Lower lobe of right lung (tissue), 2 donors: ENCODE results near the gene USP15. TPM values are rescaled to one million over a fixed set of nuclear protein-coding genes. Genes with fewer than 3 reads are reported as not detected.

Experiments
- ATAC-seq, 2 donors: fragments of 200-7000 bp; cut with Tn5 transposase; one replicate each; pipeline ENCODE4 v1.9.1; 2020 to 2022; ENCODE audit warnings: mild to moderate bottlenecking in 2 of 2, moderate library complexity in 2 of 2
- DNase-seq: peaks from one replicate; pipeline ENCODE4 v3.0.0-alpha.2; 2020
- H3K27ac ChIP-seq: fragments of 200-600 bp; one replicate; pipeline ENCODE4 v1.8.0; 2022
- H3K27me3 ChIP-seq: fragments of 200-600 bp; one replicate; pipeline ENCODE4 v1.8.0; 2022; ENCODE audit warnings: low read depth
- H3K36me3 ChIP-seq: fragments of 200-600 bp; one replicate; pipeline ENCODE4 v1.8.0; 2022; ENCODE audit warnings: mild to moderate bottlenecking
- H3K4me1 ChIP-seq: fragments of 200-600 bp; one replicate; pipeline ENCODE4 v1.8.0; 2022
- H3K4me3 ChIP-seq: fragments of 200-600 bp; one replicate; pipeline ENCODE4 v1.8.0; 2022; ENCODE audit warnings: mild to moderate bottlenecking
- H3K9me3 ChIP-seq: fragments of 200-600 bp; one replicate; pipeline ENCODE4 v1.8.0; 2022
- CTCF ChIP-seq: fragments of 200-600 bp; IDR thresholded peaks from one replicate; pipeline ENCODE4 v1.8.0; 2022; ENCODE audit warnings: antibody characterized with exemption, mild to moderate bottlenecking
- intact Hi-C: fragments of 100-400 bp; cut with DNase I; formaldehyde crosslinking; loops from one replicate; pipeline ENCODE4 v1.11.0; 2022
- total RNA-seq: library from RNA; stranded (reverse); fragmentation: NEBNext Ultra II Directional; extraction: Animal tissue kit (Norgen Biotek cat#: 25700); gene quantifications from one replicate; pipeline ENCODE4 v1.2.1, GENCODE V29; 2021
- donor health status: DM: no; HTN: yes; CAD: no; lungs with severe emphysema.

Gene USP15
- total RNA-seq, 1 donor from 2014 or later: 91.9 TPM

DNA sequence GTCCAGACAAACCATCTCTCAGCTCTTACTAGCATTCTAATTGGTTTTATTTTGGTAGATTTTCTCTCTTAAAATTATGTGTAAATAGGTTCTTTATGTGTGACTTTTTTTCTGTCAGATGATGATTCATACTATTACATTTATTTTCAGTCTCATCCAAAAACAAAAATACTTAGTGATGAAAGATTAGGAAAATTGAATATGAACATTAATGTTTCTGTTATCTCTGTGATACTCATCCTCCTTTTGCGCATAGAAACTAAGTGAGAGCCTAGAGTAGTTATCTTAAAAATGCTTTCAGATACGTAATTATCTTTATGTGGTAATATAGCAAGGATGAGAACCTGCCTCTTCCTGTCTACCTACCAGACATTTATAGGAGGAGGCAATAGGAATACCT, 122.3 kb downstream of the USP15 start:
- intact Hi-C loops: no loop called here
- Histone ChIP-seq H3K27me3 (no peaks in the 10 kb centered on the region), H3K27ac (no peak overlapping the region), H3K4me1 (no peaks in the 10 kb centered on the region), H3K9me3 (no peaks in the 10 kb centered on the region), H3K4me3 (no peak overlapping the region), H3K36me3 (peaks cover 53% of the 10 kb centered on the region)
- no peak for DNase-seq
- no peak for TF ChIP-seq CTCF
- ATAC-seq: no peak

- Histone ChIP-seq H3K27me3 (no peaks in the 10 kb centered on the region), H3K9me3 (no peaks in the 10 kb centered on the region), H3K4me1 (no peaks in the 10 kb centered on the region), H3K27ac (no peak overlapping the region), H3K36me3 (peaks cover 88% of the 10 kb centered on the region), H3K4me3 (no peak overlapping the region)
- intact Hi-C loops: no loop called here
- no peak for DNase-seq
- no peak for ATAC-seq
- TF ChIP-seq CTCF: no peak
These were observed 136.5 kb downstream of the USP15 start for GRCh38 chr12:62396750-62397149.

- peaks cover 86% of the 10 kb centered on the region for H3K36me3 ChIP-seq
- no peaks in the 10 kb centered on the region for H3K9me3 ChIP-seq
- no peak for ATAC-seq
- no peak for TF ChIP-seq CTCF
- no peak overlapping the region for H3K27ac ChIP-seq
- intact Hi-C loops: no loop called here
- no peaks in the 10 kb centered on the region for H3K4me1 ChIP-seq
- H3K27me3 ChIP-seq: no peaks in the 10 kb centered on the region
- DNase-seq: no peak
- H3K4me3 ChIP-seq: no peak overlapping the region
These were observed 139.9 kb downstream of the USP15 start for GRCh38 chr12:62400135-62400534.

DNA sequence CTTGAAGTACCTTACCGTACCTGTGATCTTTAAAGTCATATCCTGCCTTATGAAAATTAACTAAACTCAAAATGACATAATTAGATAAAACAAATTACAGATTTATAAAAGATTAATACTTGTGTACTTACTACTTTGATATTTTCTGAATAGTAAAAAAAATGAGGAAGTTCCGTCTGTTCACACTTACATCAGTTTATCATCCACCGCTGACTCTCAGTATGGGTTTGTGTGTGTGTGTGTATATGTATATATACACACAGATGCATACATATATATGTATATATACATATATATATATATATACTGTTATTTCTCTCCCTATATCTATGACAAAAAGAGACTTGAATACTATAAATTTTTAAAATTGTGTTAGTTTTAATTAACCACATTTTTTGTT, 141.4 kb downstream of the USP15 start:
- DNase-seq: no peak
- H3K27me3 ChIP-seq: no peaks in the 10 kb centered on the region
- H3K4me1 ChIP-seq: no peaks in the 10 kb centered on the region
- no peaks in the 10 kb centered on the region for H3K9me3 ChIP-seq
- no peak for ATAC-seq
- intact Hi-C loops: no loop called here
- no peak overlapping the region for H3K4me3 ChIP-seq
- H3K27ac ChIP-seq: no peak overlapping the region
- TF ChIP-seq CTCF: no peak
- H3K36me3 ChIP-seq: peaks cover 79% of the 10 kb centered on the region

DNA sequence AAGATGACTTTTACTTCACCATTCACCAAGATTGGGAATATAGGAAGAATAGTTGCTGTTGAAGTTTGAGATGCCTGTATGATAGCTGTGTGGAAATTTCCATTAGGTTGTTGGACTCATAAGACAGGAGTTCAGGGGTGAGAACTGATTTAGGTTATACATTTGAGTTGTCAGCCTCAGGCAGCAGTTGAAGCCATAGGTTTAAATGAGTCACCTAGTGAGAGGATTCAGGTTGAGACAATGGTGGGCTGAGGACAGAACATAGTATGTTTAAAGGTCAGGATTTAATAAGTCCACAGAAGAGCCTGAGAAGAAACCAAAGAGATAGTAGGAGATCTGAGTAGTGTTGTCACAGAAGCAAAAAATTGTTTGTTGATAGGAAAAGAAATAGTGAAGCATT, 142.8 kb downstream of the USP15 start:
- no peaks in the 10 kb centered on the region for H3K4me1 ChIP-seq
- TF ChIP-seq CTCF: no peak
- H3K27me3 ChIP-seq: no peaks in the 10 kb centered on the region
- H3K4me3 ChIP-seq: no peak overlapping the region
- intact Hi-C loops: no loop called here
- ATAC-seq: no peak
- H3K36me3 ChIP-seq: peaks cover 71% of the 10 kb centered on the region
- no peak overlapping the region for H3K27ac ChIP-seq
- no peak for DNase-seq
- H3K9me3 ChIP-seq: no peaks in the 10 kb centered on the region

DNA sequence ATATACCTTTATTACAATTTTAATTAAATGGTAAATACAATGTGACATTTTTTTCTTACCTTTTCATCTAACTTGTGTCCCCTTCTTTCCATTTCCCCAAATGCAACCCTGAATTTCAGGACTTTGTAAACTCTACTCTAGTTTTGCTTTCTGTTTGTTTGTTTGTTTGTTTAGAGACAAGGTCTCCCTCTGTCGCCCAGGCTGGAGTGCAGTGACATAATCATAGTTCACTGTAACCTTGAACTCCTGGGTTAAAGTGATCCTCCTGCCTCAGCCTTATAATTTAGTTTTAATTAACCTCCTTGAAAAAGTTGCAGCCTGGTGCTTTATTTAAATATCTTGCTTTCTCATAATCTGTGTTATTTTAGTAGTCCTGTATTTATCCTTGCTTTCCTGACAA, 147.4 kb downstream of the USP15 start:
- ATAC-seq: no peak
- no peaks in the 10 kb centered on the region for H3K9me3 ChIP-seq
- intact Hi-C loops: no loop called here

More for the DNA sequence above, 147.4 kb downstream of the USP15 start:
- no peak for TF ChIP-seq CTCF
- peaks cover 42% of the 10 kb centered on the region for H3K36me3 ChIP-seq
- H3K4me3 ChIP-seq: no peak overlapping the region
- H3K27ac ChIP-seq: no peak overlapping the region
- H3K4me1 ChIP-seq: no peaks in the 10 kb centered on the region
- no peak for DNase-seq
- no peaks in the 10 kb centered on the region for H3K27me3 ChIP-seq
